Measurements from ENCODE around the gene CCDC88C.

GRCh38 chr14:91342206-91342760 lies 75.3 kb downstream of the CCDC88C start:
- TF ChIP-seq CTCF (IDR thresholded peaks at IDR 0.05) (no peak), POLR2A (IDR thresholded peaks at IDR 0.05) (no peak)

All from prostate gland (tissue), 2 donors.